Measurements from ENCODE around the gene ROCK2. TPM values are rescaled to one million over a fixed set of nuclear protein-coding genes. Genes with fewer than 3 reads are reported as not detected.

Gene ROCK2
- total RNA-seq, 1 experiment from 2014 or later = 38.0 TPM

- ChIA-PET CTCF (no interaction called here), POLR2A (ENCODE audit: unreplicated experiment) (no interaction called here)
- no peaks in the 10 kb centered on the region for H3F3A ChIP-seq (ENCODE audit: insufficient read depth, low read depth)
- no peaks in the 10 kb centered on the region for H3K36me3 ChIP-seq (ENCODE audit: low read depth)
- BruUV-seq (replicated peaks) = no TSS peak
- no peak for TF ChIP-seq EZH2 (IDR thresholded peaks at IDR 0.05; ENCODE audit: low read depth)
- TF ChIP-seq CTCF (conservative IDR thresholded peaks at IDR 0.05) = no peak
- H3K27ac ChIP-seq = no peak overlapping the region
- H3K9me2 ChIP-seq (ENCODE audit: insufficient read depth) = no peaks in the 10 kb centered on the region
- DNase-seq = no peak
- no peak overlapping the region for H3K4me2 ChIP-seq
- H3K4me3 ChIP-seq = no peak overlapping the region
- H3K27me3 ChIP-seq (ENCODE audit: insufficient read depth, low read depth) = no peaks in the 10 kb centered on the region
- H4K20me1 ChIP-seq (ENCODE audit: insufficient read depth) = no peaks in the 10 kb centered on the region
- H3K9me3 ChIP-seq (ENCODE audit: insufficient read depth, low read depth) = no peaks in the 10 kb centered on the region
- intact Hi-C loops (cut with micrococcal nuclease; ENCODE audit: unreplicated experiment) = no loop called here
- no peaks in the 10 kb centered on the region for H3K4me1 ChIP-seq (replicated peaks; ENCODE audit: insufficient read depth)
- no peaks in the 10 kb centered on the region for H3K79me2 ChIP-seq (ENCODE audit: low read depth)
- H2AFZ ChIP-seq = no peak overlapping the region
Observed at GRCh38 chr2:11385847-11386246, 41.4 kb upstream of the ROCK2 start.

- Histone ChIP-seq H2AFZ (no peak overlapping the region), H3K9me2 (ENCODE audit: insufficient read depth) (no peaks in the 10 kb centered on the region), H3K4me1 (replicated peaks; ENCODE audit: insufficient read depth) (no peaks in the 10 kb centered on the region), H3K27me3 (ENCODE audit: insufficient read depth, low read depth) (no peaks in the 10 kb centered on the region), H3K27ac (no peak overlapping the region), H3K79me2 (ENCODE audit: low read depth) (no peaks in the 10 kb centered on the region), H3K4me2 (no peak overlapping the region), H3K4me3 (no peak overlapping the region), H3F3A (ENCODE audit: insufficient read depth, low read depth) (no peaks in the 10 kb centered on the region), H3K36me3 (ENCODE audit: low read depth) (no peaks in the 10 kb centered on the region), H3K9me3 (ENCODE audit: insufficient read depth, low read depth) (no peaks in the 10 kb centered on the region), H4K20me1 (ENCODE audit: insufficient read depth) (no peaks in the 10 kb centered on the region)
- BruUV-seq (replicated peaks) = no TSS peak
- ChIA-PET POLR2A (ENCODE audit: unreplicated experiment) (no interaction called here), CTCF (no interaction called here)
- TF ChIP-seq CTCF (conservative IDR thresholded peaks at IDR 0.05) (no peak), EZH2 (IDR thresholded peaks at IDR 0.05; ENCODE audit: low read depth) (no peak)
- DNase-seq = no peak
- intact Hi-C loops (cut with micrococcal nuclease; ENCODE audit: unreplicated experiment) = no loop called here
Observed at GRCh38 chr2:11385216-11385615, 40.8 kb upstream of the ROCK2 start.

DNA sequence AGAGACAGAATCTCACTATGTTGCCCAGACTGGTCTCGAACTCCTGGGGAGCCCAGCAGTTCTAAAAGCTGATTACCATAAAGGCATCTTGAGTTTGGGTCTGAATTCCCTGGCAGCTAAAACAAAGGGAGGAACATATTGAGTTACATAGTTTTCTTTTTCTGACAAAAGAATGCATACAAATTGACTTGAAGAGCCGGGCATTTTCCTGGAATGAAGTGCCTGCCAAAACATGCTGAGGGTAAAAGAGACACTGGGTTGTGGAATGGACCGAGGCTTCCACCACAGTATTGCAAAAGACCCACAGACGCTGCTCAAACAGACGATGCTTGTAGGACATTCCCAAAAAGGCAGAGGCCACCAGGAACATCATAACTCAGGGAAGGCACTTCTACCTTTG is 35.1 kb upstream of the ROCK2 start:
- CTCF ChIA-PET = no interaction called here
- Histone ChIP-seq H3K36me3 (ENCODE audit: low read depth) (no peaks in the 10 kb centered on the region), H3K4me2 (no peak overlapping the region), H4K20me1 (ENCODE audit: insufficient read depth) (no peaks in the 10 kb centered on the region), H2AFZ (no peak overlapping the region), H3K4me3 (no peak overlapping the region), H3K4me1 (replicated peaks; ENCODE audit: insufficient read depth) (0 out of 2 replicates have a peak, but pooled peaks cover under 1% of the 10 kb centered on the region), H3F3A (ENCODE audit: insufficient read depth, low read depth) (no peaks in the 10 kb centered on the region), H3K27ac (no peak overlapping the region), H3K9me2 (ENCODE audit: insufficient read depth) (no peaks in the 10 kb centered on the region), H3K27me3 (ENCODE audit: insufficient read depth, low read depth) (no peaks in the 10 kb centered on the region), H3K9me3 (ENCODE audit: insufficient read depth, low read depth) (no peaks in the 10 kb centered on the region), H3K79me2 (ENCODE audit: low read depth) (no peaks in the 10 kb centered on the region)
- DNase-seq = no peak
- POLR2A ChIA-PET (ENCODE audit: unreplicated experiment) = interaction anchor here (0.7 kb wide), 1 partner anchor 185 kb away, joined by 3 read pairs; no protein-coding TSS in a partner anchor
- intact Hi-C loops (cut with micrococcal nuclease; ENCODE audit: unreplicated experiment) = no loop called here
- BruUV-seq (replicated peaks) = no TSS peak
- no peak for TF ChIP-seq CTCF (conservative IDR thresholded peaks at IDR 0.05)
- no peak for TF ChIP-seq EZH2 (IDR thresholded peaks at IDR 0.05; ENCODE audit: low read depth)

Measured in PC-9 (cell line).